Measurements from ENCODE around the gene OR13C3. TPM values are rescaled to one million over a fixed set of nuclear protein-coding genes. Genes with fewer than 3 reads are reported as not detected.
"Not testable (repeated sequence)": the region's sequence is repeated elsewhere in the genome, so short reads cannot be mapped to it uniquely, and the experiment has no call there.

The OR13C3 gene
- total RNA-seq: not detected

DNA sequence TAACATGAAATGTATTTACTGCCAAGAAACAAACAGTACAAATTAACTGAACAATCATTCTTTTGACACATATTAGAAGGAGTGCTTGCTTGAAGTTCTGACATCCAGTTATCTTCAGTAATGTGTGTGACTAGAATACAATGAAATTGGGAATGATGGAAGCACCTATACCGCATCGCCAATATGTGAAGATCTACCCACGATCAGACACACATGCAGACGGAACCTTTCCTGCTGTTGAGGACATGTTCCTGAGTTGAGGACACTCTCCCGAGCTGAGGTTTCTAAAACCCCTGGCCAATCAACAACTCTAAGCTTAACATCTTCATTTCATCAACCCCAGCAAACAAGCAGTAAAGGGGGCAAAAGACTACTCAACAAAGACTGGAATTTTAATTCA is at the start of gene OR13C3:
OR13C3 (minus strand) TSS at position 101 of the 400 bp plus-strand sequence. CDS start 133 bp downstream, outside the sequence.
- DNase-seq: no peak

DNA sequence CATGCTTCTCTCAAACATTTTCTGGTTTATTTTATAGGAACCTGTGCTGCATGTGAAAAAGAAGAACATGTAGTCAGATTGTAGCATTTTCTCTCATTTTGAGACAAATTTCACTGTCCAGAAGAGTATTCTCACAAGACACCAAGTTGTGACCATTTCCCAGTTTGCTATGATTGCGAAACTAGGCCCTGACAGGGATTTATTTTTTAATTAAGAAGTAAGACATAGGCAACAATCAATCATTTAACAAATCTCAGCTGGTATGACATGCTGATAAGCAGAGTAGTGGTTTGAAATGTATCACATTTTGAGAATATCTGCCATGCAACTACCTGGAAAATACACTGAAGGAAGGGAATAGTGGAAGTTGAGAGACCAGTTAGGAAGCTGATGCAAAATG is 43.9 kb upstream of the OR13C3 start:
- no peak for DNase-seq

DNA sequence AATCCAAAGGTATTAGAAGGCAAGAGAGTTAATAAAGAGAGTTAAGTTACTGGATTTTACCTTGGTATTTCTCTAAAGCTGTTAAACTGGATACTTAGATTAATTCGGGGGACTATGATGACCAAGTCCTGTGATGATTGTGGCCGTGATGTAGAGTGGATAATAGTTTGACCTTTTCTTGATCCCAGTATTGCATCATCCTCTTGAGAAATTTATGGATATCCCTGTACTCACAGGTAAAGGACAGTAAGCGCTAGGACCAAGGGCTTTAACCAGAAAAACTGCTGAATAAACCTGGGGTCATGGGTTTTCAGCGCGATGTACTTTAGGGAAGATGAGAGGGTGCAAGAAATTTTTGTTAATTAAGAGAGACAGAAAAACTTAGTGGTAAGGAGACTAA is 40.6 kb upstream of the OR13C3 start:
- no peak for DNase-seq

DNA sequence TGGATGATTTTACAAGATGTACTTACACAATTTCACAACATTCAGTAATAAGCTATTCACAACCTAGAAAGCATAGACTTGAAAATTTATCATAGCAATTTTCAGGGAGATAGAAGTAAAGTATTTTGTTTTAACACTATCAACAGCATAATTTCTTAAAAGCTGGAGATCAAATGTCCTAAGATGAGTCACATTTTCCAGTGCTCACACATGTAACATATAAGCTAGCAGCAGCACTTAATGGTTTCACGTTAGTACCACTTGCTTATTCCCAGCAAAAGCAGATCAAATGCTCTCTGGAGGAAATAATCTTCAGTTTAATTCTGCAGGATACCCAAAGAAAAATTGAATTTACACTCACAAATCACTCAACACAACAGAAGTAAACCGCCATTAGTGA is 38.8 kb upstream of the OR13C3 start:
- DNase-seq: no peak

DNA sequence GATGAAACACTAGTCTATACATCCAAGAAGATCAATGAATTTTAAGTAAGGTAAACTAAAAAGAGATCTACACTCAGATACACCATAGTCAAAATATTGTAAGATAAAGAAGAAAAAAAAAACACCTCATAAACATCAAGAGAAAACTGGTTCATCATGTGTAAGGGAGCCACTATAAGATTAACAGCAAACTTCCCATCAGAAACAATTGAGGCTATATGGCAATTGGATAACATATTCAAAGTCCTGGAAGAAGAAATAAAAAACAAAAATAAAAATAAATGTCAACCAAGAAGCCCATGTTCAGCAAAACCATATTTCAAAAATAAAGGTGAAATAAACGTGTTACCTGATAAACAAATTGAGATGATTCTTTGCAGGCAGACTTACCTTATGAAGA is 36.0 kb upstream of the OR13C3 start:
- no peak for DNase-seq

DNA sequence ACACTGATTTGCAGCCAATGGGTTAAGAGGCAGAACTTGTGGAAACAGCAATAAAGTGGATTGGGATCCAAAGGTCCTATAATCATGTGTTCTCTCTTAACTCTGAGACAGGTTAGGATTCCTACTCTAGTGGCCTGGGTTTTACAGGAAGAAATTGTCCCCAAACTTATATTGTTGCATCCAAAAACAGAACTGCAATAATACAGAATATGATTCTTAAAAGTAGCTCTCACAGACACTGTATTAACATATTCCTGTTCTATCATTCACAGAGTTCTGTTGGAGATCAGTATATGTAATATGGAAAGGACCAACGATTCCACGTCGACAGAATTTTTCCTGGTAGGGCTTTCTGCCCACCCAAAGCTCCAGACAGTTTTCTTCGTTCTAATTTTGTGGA is 32.2 kb upstream of the OR13C3 start, which contains the start of gene OR13C8:
OR13C8 (plus strand) TSS at position 301 of the 400 bp plus-strand sequence; CDS start at position 301, 0 bp downstream.
- no peak for DNase-seq

DNA sequence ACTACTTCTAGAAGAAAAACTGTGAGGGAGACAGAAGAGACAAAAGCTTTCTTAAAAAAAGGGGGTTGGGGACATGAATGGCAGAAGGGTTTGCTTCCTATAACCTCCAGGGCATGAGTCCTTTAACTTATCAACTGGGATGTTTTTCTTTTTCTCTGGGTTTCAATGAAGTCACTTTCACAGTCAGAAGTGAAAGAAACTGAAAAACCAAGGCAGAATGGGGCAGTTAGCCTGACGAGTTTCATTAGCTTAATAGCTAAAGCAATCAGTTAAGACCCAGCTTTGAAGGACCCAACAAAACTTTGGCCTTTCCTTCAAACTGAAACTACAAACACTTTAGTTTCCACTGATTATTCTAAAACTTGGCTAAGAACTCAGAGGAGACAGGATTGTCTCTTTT is 27.7 kb upstream of the OR13C3 start:
- DNase-seq: no peak

DNA sequence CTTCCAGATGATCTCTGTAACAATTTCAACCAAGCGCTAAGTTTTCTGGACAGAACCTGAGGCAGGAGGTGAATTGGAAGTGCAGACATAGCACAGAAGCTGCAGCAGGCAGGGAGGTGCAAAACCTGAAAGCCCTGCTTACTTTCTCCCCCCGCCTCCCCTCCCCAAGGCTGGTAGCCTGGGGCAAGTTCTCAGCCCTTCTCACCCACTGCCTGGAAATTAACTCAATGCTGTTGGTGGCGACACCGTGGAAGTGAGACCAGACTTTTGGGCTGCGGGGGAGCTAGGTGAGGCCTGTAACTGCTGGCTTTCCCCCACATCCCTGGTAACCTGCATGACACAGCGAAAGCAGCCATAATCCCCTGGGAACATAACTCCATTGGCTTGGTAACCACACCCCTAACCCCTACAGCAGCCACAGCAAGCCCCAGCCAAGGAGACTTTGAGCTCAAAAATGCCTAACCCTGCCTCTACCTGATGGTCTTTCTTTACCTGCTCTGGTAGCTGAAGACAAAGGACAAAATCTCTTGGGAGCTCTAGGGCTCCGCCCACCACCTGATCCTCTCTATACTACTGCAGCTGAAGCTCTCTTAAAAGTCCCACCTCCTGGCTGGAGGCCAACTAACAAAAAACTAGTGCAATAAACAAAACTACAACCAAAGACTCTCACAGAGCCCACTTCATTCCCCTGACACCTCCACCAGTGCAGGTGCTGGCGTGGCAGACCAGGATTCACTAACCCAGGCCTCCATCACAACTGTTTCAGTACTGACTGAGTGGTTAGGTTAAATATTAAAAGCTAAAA is 20.4 kb upstream of the OR13C3 start:
- no peak for DNase-seq

DNA sequence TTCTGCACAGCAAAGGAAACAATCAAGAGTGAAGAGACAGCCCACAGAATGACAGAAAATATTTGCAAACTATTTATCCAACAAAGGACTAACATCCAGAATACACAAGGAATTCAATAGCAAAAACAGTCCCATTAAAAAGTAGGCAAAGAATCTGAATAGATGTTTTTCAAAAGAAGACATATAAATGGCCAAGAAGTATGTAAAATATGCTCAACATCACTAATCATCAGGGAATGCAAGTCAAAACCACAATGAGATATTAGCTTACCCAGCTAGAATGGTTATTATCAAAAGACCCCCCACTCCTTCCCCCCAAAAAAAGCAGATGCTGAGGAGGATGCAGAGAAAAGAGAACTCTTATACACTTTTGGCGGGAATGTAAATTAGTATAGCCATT is 18.9 kb upstream of the OR13C3 start:
- DNase-seq: no peak

DNA sequence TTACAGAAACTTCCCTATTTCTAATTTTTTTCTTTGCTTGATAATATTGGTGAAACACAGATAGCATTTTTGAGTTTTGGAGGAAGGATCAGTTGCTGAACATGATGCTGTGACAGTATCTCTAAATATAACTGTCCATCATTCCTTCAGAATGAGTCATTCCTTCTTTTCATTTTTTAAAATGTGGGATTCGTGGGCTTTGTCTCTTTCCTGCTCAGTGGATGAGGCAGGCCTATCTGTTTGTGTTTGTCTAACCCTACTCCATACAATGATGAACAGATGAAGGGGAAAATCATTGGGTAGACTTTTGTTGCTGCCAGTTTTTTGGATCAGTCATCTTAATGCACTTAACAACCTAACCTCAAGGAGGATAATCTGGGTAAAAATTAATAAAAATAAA is 16.6 kb upstream of the OR13C3 start:
- no peak for DNase-seq

DNA sequence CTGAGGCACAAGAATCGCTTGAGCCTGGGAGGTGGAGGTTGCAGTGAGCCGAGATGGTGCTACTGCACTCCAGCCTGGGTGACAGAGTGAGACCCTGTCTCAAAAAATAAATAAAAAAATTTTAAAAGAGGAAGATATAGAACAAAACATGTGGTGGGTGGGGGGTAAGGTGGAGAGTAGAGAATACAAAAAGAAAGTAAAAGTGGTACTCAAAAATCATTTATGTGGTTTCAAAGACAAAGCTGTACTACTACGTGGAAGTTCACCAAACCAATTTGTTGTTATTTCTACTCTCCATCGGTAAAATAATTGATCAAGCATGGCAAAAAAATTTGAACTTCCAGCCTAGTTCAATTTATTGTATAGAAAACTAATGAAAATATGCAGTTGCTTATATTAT is 8.0 kb upstream of the OR13C3 start:
- DNase-seq: no peak

DNA sequence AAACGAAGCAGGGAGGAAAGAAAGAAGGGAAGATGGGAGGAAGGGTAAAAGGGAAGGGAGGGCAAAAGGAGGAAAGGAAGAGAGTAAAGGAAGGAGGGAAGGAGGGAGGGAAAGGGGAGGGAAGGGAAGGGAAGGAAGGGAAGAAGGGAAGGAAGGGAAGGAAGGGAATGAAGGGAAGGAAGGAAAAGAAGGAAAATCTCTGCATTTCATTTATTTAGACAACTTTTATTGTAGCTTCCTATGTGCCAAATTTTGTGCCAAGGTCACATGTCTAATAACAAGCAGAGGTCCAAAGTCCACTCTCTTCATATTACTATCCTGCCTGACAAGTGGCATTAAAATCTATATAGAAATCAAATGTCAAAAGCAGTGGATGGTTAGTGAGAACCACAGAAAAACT is 2.6 kb upstream of the OR13C3 start:
- no peak for DNase-seq

DNA sequence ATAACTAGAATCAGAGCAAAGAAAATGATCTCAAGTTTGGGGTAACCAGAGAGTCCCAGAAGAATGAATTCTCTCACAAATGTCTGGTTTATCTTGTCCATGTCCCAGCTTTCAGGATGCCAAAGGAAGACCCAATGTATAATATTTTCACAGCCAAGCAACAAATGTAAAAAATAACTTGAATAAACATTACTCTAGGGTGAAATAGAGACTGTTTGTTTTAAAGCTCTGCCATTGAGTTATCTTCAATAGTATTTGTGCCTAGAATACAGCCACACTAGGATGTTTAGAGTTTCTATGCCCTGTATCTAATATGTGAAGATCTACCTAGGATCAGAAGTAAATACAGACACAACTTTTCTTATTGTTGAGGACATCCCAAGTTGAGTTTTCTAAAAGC is 9.5 kb downstream of the OR13C3 start, which contains the start of gene OR13C4:
OR13C4 (minus strand) TSS at position 101 of the 400 bp plus-strand sequence; CDS start at position 101, 0 bp downstream.
- no peak for DNase-seq

DNA sequence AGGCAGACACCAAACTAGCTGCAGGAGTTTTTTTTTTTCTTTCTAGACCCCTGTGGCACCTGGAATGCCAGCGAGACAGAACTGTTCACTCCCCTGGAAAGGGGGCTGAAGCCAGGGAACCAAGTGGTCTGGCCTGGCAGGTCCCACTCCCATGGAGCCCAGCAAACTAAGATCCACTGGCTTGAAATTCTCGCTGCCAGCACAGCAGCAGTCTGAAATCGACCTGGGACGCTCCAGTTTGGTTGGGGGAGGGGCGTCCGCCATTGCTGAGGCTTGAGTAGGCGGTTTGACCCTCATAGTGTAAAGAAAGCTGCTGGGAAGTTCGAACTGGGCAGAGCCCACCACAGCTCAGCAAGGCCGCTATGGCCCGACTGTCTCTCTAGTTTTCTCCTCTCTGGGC is 16.4 kb downstream of the OR13C3 start:
- not testable (repeated sequence) for DNase-seq

DNA sequence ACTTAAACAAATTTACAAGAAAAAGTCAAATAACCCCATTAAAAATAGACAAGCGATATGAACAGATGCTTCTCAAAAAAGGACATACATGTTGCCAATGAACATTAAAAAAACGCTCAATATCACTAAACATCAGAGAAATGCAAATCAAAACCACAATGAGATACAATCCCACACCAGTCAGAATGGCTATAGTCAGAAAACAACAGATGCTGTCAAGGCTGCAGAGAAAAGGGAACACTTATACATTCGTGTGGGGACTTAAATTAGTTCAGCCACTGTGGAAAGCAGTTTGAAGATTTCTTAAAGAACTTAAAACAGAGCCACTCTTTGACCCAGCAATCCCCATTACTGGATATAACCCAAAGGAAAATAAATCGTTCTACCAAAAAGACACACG is 21.8 kb downstream of the OR13C3 start:
- no peak for DNase-seq

DNA sequence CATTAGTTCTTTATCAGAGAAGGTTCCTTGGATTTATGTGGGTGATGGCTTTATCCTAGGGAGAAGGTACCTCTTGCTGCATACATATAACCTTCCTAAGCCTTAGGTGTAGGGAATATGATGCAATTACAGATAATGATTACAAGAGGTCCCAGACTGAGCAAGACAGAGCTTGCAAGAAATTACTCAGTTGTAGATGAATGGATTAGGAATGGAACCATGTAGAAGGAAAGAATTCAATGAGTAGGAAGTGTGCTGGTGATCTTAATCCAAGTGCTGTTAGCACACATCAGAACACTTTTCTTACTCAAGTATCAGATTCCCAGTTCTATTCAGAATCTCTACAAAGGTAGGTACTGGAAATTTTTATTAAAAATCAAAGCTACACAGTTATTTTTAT is 30.1 kb downstream of the OR13C3 start:
- no peak for DNase-seq

DNA sequence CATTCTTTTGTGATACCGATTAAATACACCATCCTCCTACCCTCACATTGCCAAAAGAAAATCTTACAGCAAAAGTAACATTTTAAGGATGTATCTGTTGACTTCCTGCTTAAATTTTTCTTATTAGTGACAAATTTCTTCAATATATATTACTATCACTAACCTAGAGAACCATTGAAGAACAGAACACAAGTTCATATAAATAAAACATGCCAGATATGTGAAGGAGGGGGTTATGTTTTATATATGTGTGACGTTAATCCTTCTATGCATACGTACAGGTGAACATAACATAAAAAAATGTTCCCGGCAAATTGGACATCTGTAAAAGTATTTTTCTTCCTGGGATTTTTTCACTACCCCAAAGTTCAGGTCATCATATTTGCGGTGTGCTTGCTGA is 32.7 kb downstream of the OR13C3 start, which contains the start of gene OR13F1:
OR13F1 (plus strand) TSS at position 301 of the 400 bp plus-strand sequence; CDS start at position 301, 0 bp downstream.
- no peak for DNase-seq

DNA sequence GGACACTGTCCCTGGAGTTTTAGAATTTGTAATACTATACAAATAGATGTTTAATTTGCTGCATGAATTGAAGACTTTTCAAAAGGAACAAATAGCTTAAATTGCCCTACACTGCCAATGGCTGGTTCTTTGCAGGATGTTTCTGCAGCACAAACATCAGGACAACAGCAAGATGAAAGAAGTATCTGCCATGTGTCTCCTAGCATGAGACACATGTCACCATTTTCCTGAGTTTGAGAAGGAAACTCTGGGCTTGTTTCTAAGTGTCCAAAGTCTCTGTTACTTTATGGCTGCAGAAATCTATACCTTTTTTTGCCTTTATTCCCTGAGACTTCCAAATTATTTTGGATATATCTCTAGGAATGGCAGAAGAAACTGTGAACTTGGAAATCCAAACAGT is 33.2 kb downstream of the OR13C3 start:
- DNase-seq: no peak

DNA sequence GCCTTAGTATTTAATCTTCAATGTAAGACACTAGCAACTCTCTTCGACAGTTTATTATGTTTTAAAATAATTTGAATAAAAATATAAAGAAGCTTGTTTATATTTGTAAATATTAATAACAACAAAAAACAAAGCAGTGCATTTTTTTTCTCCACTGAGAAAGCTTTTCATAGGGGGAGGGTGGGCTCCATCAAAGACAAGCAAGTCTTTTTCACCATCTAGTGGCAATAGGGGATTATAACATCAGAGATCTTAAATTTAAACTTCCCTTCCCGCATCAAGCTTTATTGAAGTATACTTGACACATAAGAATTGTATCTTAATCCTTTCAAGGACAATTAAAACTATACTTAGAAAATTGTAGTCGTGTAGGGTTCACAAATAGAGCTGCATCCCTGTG is 41.8 kb downstream of the OR13C3 start:
- DNase-seq: no peak

Data from effector CD4-positive, alpha-beta T cell (primary cell).